ENCODE results near the gene ADORA2A.

Gene ADORA2A

DNA sequence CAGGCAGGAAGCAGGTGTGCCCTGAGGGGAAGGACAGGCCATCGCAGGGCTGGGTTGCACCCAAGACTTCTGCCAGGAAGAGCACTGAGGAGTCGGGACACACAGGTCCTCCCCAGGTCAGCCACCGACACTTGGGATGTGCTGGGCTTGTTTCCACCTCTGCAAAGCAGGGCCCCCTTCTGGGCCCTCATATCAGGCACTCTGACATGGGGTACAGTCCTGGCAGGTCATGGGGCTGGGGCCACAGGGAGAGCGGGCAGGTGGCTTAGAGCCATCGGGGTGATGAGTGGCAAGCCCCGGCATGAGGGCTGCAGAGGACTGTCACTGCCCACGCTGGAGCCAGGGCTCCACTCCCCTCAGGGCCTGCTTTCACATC, 7.9 kb upstream of the ADORA2A start:
- no peak for DNase-seq

DNA sequence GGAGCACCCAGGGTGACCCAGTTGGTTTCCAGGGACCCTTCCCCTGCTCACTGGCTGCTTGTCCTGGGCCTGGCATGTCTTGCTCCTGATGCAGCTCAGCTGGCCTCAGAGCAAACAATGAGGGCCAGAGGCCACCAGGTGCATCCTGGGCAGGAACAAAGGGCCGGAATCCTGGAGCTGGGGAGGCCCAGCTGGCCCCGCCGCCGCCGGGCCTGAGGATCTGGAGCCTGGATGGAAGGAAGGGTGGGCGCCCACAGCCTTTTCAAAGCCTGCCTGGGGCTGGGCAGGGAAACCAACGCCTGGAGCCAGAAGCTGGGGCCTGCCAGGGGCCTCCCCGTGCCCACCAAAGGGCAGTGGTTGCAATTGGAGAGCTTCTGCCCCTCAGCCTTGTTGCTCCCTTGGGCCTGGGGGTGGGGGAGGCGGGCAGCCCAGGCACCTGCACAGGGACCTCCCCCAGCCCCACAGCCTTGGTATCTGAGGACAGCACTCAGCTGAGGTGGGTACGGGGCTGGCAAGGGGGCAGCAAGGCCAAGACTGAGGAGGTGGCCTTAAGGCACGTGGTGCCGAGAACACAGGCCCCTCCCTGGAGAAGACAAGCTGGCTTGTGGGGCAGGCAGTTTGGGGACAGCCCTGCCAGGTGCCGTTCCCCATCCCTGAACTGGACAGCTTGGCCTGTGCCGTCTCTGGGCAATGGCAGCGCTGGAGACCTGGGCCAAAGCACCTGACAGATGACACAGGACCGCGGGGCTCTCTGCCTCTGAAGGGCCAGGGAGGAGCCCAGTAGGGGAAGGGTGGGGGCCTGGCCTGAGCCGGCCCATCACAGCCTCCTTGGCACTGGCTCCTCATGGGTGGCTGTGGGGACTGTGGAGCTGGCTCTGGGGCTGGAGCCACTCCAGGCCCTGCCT, 7.1 kb upstream of the ADORA2A start:
- DNase-seq, result no peak

DNA sequence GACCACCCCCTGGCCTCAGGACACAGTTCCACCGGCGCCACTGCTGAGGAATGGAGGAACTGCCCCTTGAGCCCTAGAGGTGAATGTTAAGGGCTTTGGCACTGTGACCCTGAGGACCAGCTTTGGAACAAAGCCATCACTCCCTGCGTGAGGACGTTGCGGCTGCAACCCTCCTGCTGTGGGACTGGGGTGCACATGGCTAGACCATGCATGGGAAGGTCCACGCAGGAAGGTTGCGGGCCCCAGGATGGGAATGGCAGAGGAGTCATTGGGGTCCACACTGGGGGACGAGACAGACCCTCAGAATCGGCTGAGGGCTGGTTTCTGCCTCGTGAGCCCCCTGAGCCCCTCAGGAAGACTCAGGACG, 6.4 kb upstream of the ADORA2A start:
- DNase-seq, result no peak

DNA sequence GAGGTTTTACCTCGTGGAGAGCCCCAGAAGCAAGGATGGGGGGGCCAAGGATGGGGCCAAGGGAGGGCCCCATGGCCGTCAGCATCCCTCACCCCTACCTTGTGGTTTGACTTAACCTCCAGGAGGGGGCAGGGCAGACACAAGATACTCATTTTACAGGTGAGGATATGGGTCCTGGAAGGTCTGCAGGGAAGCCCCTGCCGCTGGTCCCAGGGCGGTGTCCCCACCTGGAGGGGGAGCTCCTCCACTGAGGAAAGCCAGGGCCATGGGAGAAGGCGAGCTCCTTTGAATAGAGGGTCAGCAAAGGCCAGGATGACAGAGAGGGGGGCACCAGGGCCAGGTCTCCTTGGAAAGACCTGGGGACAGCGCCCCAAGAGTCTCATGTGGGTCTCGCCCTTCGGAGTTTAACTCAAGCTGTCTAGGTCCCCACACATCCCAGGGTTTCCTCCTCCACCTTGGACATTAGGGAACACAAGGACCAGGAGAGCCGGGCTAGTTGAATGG, 5.9 kb upstream of the ADORA2A start:
- DNase-seq, result no peak

DNA sequence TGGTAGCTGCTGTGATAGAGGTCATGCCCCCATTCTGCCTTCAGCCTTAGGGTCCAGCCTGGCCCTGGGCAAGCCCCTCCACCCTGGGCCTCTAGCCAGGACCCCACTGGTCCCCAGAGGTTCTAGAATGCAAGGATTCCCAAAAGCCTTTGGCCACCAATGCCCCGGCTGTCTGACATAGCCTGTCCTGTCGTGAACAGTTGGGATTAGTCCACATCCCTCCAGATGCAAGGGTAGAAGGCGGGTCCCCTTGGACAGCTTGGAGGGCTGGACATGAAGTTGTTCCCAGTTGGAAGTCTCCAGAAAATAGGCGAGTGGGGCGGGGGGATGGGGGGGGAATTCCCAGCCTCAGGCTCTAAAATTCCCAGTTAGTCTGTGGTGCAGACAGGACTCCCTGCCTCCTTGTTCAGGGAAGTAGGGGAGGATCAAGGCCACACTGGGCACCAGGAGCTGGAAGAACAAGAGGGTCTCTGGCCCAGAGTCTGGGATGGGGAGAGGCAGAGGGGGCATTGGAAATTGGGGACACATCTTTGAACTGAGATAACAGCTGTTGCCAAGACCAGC, 5.2 kb upstream of the ADORA2A start:
- DNase-seq, result no peak

DNA sequence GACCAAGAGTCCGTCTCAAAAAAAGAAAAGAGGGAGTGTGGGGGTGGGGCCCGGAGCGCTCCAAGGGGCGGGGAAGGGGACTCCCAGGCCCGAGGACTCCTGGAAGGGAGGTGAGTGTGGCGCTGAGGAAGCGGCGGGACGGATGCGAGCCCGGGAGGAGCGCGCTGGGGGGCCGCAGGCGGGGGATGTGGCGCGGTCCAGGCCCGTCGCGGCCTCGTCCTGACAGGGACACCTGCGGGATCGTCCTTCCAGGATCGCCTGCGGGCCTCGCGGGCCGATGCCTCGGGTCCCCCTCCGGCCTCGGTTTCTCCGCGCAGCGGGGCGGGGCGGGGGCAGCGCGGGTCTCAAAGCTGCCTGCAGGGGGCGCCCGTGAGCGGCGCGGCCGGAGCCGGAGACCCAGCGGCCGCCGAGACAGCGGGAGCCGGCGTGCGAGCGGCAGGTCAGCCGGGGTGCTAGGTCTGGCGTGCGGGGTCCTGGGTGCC, 3.8 kb upstream of the ADORA2A start:
- peak; percentile 65 for DNase-seq

DNA sequence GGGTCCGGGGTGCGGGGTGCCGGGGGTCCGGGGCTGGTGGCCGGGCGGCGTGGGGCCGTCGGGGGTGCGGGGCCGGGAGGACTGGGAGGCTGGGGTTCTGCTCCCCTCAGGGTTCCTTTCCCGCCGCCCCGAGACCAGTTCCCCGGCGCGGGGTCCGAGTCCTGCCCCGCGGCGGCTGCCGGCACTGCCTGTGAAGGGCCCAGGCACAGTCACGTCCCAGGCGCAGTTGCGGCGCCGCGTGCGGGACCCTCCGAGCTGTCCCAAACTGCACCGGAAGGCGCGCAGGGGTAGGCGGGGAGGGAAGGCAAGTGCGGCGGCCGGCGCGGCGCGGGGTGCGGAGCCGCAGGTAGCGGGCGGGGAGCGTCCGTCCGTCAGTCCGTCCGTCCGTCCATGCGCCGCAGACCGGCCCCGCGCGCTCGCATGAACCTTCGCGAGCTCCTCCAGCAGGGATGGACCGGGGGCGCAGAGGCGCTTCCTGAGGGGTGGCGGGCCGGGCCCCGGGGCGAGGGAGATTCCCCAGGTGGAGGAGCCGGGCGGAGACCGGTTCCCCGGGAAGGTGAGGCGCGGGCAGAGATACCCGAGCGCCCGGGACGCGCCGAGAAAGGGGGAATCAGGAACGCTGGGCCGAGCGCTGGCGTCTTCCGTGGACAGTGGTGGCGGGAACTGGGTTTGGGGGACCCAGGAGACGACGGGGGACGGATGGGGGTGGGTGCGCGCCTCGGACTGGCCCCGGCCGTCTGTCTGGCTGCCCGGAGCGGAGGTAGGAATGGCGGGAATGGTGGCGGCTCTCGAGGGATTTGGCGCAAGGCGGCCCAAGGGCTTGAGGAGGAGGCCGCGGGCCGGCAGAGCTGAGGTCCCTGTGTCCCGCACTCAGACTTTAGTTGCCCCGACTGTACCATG, 3.1 kb upstream of the ADORA2A start:
- peak; percentile 27 for DNase-seq

DNA sequence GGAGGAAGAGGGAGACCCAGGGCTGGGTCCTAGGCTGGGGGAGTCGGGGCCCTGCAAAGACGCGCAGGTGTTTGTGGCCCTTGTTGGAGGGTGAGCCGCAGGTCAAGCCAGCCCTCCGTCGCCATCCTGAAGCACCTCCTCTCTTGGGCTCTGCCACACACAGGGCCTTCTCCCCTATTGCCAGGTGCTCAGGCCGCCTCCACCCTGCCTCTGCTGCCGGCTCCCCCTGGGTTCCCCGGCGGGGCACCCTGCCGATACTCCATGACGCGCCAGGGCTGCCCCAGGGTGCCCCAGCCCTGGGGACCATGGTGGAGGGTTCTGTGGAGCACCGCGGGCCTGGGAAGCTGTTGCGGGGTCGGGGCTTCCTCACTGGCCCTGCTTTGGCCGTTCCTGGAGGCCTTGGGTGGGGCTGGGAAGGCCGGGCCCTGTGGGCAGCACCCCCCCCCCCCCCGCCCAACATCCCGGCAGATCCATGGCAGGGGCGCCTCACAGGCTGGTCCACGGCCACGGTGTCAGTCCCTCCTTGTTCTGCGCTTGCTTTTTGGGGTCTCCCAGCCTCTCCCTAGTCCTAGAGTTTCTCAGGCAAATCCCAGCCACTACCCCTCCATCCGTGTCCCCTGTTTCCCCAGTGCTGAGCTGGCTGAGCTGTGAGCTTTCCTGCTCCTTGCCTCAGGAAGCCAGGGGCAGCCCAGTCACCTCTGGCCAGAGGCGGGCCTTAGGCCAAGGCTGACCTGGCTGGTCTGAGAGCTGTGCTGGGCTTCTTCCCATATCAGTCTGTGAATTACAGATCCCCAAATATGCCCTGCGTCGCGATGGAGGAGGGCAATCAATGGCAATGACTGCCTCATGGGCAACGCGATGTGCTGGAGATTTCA, 2.3 kb upstream of the ADORA2A start:
- no peak for DNase-seq

DNA sequence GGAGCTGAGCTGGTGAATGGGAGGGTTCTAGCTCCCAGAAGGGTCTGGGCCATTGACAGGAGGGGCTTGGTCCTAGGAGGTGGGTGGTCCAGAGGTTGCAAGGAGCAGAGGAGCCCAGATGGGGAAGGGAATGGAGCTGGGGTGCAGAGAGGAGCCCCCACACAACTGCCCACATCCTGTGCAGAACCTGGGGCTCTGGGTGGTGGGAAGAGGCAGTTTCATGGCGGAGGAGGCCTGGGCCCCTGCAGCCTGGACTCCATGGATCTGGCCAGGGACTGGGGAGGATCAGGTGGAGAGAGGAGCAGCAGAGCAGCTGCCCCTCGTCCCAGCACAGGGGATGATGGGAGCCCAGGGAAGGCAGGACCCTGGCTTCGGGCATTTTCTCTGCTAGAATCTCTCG, 963 bp upstream of the ADORA2A start:
- DNase-seq, result no peak

DNA sequence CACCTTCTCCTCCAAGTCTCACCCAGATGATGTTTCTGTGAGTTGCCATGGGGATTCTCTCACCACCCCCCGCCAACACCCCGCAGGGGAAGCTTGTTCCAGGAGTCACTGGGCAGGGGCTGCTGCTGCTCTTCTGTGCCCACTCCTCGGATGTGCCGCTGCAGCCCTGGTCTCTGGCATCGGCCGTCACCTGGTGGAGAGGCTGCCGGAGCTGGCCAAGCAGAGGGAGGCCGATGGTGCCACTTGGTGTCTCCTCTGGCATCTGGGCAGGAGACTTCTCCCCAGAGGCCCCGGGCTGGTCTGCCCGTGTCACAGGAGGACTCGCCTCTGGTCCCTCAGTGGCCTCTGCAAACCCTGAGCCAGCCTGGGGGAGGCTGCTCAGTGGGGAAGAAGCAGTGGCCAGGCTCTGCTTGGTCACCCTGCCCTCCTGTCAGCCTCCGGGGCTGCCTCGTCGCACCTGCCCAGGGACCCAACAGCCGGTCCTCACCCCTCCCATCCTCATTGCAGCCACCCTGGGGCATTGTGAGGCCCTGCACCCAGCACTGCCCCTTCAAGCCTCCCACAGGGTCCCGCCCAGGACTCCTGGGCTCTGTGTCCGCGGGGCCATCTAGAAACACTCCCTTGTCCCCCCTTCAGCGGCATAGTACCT, 424 bp upstream of the ADORA2A start:
- DNase-seq, result no peak

DNA sequence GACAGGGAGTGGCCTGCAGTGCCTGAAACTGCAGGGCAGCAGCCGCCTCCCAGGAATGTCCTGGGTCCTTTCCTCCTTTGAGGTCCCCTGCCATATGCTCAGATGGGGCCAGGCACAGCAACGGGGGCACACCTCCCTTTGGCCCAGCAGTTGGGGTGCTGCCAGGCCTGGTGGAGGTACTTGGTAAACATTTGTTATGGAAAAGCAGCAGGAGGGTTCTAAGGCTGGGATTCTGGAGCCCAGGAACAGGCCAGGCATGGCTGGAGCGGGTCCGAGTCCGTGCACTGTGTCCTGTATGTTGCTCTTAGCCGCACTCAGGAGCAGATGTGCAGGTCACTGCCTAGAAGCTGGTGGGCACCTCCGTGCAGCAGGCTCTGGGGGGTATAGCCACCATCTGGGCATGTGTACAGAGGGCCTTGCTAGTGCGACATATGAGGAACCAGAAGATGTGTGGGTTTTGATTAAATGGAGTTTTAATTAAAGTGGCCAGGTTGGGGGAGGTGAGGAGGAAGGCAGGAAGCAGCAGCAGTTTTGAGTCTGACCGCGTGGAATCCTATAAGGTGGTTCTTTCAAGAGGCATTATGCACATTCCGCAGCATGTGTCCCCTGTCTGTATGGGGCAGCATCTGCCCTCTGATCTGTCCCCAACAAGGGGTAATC, 1.5 kb downstream of the ADORA2A start:
- no peak for DNase-seq

DNA sequence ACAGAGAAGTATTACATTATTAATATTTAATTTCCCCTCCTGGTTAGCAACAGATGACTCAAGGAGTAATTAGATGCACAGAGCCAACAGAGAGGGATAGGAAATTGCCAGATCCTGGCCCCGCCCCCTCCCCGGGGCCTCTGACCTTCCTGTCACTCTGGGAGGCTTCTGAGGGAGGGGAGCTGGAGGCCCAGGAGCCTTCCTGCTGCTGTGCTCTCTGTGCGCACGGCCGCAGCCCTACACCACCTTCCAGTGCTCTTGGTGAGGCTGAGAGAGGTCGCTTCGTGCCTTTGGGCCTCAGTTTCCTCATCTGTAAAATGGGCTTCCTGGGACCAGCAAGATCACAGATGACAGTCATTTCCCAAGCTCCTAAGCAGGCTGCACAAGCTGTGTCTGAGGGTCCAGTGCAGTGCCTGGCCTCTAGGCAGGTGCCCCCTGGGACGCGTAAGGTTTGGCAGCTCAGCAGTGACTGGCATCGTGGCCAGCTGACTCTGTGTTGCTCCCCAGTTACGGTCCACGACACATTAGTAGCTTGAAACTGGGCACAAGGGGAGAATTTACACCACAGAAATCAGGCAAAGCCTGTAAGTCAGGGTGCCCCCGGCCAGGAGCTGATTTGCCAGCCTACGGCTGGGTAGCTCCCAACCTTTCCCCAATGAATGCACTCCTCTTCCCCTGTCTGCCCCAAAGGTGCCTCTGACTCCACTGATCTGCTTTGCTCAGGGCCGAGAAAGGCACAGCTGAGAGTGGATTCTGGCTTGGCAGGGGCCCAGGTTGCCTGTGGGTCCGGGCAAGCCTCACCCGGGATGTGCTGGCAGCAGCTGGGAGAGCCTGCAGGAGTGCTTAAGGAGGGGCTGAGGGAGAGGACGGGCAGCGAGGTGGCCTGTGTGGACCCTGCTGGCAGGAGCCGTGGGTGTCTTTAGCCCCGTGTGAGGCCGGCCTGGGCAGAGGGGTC, 2.3 kb downstream of the ADORA2A start:
- peak; percentile 49 for DNase-seq

DNA sequence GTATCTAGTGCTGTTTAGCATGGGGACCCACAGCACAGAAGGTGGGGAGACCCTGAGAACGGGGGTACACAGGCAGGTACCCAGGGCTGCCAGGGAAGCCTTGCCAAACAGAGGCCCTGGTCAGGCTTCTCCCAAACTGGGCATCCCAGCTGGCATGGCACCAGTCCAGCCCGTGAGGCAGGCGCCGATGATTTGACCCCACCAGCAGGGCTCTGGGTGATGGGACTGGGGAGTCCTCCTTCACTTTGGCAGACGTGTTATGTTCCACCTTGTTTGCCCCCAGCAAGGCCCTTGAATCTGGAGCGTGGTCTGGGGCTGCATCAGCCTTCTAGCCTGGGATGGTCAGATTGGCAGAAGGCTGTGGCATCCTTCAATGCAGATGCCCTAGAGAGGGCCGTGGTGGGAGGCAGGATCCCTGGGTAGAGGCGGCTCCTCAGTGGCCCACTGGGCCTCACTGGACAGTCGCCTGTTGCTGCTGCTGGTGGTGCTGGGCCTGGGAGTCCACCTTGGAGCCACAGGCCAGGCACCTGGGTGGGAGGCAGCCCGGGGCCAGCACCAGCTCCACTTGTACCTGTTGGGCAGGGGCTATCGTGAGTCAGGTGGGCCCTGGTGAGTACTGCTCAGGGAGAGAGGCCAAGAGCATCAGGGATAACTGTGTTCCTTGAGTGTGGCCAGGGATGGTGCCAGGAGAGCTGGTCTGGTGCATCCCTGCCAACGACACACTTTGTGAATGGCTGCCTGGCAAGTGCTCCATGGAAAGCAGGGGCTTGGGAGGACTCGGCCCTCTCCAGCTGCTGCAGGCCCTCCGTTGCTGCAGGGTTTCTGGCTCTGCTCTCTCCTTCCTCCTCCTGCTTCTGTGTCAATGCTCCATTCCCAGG, 3.3 kb downstream of the ADORA2A start:
- no peak for DNase-seq

DNA sequence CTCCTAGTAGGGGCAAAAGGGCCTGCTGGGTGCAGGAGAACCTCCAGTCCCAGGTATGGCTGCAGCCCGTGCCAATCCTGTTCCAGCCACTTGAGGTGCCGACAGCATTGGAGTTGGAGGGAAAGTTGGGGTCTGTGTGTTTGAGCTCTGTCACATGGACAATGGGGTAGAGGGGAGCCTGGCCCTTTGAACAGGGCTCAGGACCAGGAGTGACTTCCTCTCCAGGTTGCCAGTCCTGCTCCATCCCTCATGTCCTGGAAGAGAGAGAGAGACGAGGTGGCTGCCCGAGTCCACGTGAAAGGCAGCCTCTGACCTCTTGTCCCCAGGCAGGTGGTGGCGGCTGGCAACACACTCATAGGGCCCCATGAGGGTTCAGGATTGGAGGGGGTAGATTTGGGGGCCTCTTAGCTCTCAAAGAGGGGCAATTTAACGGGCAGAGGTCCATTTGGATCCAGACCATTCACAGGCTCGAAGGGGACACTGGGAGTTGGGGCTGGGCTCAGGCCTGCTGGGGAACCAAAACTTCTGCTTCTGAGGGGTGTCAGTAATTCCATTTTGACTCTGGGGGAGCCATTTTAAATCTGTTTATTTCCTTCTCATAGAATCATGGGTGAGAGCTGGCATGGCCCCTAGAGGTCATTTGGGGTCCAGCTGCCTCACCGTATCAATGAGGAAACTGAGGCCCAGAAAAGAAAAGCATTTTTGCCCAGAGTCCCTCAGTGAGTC, 4.1 kb downstream of the ADORA2A start:
- DNase-seq, result no peak

DNA sequence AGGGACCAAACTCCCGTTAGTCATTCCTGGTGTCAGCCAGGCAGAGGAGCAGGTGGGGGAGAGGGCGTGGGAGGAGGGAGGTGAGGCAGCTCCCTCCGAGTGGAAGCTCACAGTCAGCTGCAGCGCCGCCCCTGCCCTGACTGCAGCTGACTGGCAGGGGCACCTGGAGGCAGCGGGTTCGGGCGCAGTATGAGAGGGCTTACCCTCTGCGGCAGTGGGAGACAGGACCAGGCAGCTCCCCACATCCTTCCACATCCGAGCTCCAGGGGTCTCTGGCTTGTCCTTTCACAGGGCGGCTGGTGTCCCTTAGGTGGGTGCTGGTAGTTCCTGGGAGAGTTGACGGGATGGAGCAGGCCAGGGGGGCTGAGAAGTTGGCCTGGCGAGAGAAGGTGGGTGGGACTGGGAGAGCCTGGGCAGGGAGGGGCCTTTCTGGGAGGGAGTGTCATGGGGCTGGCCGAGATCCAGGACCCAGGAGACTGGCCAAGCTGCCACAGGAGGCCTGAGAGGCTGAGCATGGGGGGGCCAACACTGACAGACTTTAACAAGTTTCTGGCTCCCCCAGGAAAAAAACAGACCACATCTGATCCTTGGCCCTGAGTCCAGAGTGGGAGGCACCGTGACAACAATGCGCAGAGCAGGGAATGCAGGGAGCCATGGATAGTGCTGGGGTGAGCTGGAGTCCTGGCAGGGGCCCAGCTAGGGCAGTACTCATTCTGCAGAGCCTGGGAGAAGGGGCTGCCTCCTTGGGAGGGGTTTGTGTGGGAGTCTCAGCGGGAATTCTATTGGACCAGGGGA, 4.9 kb downstream of the ADORA2A start:
- no peak for DNase-seq

DNA sequence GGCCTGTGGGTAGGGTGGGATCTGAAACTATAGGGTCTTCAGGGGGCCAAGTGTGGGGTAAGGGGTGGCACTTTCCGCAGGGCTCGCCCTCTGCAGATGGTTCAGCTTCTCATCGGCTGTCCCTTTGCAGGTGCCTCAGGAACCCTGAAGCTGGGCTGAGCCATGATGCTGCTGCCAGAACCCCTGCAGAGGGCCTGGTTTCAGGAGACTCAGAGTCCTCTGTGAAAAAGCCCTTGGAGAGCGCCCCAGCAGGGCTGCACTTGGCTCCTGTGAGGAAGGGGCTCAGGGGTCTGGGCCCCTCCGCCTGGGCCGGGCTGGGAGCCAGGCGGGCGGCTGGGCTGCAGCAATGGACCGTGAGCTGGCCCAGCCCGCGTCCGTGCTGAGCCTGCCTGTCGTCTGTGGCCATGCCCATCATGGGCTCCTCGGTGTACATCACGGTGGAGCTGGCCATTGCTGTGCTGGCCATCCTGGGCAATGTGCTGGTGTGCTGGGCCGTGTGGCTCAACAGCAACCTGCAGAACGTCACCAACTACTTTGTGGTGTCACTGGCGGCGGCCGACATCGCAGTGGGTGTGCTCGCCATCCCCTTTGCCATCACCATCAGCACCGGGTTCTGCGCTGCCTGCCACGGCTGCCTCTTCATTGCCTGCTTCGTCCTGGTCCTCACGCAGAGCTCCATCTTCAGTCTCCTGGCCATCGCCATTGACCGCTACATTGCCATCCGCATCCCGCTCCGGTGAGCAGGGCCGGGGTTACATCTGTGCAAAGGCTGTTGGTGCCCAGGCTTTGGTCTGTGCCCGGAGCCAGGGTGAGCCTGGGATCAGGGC, 5.8 kb downstream of the ADORA2A start:
- DNase-seq, result no peak
